Activated T-cell treated with anti-CD3 and anti-CD28 coated beads, Interleukin-2, amount 50 U/mL, for 48 hours (primary cell): Measurements from ENCODE around the gene EIF4ENIF1.
"Not testable (repeated sequence)": the region's sequence is repeated elsewhere in the genome, so short reads cannot be mapped to it uniquely, and the experiment has no call there.

ENCODE experiments used
- DNase-seq, 2 experiments: peaks; one replicate each; pipeline ENCODE4 v3.0.0-alpha.2; 2020

Gene EIF4ENIF1

DNA sequence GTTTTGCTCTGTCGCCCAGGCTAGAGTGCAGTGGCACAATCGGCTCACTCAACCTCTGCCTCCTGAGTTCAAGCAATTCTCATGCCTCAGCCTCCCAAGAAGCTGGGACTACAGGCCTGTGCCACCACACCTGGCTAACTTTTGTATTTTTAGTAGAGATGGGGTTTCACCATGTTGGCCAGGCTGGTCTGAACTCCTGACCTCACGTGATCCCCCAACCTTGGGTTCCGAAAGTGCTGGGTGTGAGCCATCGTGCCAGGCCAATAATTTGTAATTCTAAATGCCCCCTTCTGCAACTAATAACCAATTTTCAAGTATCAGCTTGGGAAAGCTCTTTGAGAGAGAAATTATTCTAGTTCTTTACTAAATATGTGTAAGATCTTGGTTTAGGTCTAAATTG, 3.7 kb upstream of the EIF4ENIF1 start:
- DNase-seq: not testable (repeated sequence)

DNA sequence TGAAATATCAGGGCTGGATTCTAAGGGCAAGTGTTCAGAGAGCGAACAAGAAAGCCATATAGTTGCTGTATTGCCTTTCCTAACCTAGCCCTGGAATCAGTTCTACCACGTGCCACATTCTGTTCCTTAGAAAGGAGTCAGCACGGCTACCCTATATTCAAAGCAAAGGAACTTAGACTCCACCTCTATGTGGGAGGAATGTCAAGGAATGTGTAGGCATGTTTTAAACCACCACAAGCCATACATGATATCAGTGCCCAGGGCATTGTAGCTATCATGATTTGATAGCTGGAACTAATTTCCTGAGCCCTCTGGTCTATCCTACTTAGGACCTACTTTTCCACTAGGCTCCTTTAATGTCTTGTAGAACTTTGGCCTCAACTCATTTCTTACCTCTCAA, 2.5 kb upstream of the EIF4ENIF1 start:
- DNase-seq: no peak

DNA sequence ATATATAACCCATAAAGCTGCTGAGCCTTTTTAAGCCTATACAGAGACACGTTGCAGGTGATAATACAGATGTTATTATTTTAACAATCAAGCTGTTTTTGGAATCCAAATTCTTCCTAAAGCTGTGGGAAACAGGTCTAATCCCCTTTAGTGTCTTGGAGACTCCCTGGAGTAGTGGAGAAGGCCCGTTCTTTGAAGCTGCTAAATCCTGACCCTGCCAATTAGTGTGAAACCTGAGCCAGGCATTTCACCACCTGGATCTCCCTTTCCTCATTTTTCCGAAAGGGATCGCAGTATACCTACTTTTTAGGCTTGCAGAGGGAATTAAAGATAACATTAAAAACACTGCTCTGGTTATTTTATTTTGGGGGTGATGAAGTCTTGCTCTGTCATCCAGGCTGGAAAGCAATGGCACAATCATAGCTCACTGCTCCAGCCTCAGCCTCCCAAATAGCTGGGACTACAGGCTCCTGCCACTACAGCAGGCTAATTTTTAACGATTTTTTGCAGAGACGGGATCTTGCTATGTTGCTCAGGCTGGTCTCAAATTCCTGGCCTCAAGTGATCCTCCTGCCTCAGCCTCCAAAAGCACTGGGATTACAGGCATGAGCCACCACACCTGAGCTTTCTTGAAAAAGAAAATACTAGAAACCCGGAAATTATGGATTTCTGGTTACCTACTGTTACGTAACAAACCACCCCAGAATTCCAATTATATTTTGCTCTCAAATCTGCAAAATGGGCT, 1.7 kb upstream of the EIF4ENIF1 start:
- DNase-seq: no peak

DNA sequence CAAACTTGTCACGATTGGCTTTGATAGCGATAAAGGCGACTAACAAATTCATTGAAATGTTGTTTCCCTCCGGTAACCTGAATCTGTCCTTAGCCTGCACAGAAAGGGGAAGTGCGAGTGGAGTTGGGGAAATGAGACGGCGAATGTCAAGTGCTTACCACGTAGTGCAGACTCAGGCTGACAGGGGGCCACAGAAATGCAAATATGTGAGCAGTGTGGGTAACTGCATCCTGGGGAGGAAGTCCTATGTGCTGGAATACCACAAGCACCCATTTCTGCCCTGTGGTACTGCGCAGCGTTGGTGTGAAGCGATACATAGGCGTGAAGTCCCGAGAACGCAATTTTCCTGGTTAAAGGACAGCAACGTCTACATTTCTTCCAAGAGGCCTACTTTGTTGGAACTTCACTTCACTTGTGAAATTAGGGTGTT, 869 bp upstream of the EIF4ENIF1 start:
- peak; percentile 64 to 71 for DNase-seq

DNA sequence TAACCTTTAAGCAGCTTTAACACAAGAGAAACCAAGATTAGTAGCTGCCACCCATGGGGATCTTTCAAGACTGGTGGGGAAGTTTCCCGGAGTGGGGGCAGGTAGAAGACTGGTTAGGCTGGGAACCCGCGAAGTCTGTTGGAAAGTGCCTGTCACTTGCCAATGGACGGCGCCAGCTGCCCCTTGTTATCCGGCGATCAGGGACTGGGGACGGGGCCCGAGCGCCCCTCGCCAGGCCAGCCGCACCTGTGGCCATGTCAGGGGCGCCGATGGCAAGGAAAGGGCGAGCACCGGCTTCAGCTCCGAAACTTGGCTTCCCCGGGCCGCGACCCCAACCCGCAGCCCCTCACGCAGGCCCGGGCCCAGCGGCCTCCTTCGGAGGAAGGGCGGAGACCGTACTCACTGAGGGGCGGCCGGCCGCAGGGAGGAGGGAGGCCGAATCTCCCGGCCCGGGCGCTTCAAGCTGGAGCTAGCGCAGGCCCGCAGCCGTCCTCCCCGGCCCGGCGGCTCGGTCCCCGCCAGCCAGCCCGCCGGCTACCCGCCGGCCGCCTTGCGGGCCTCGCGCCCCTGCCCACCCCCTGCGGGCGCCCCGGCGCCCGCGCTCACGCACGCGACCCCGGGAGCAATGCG, 539 bp downstream of the EIF4ENIF1 start:
- peak; percentile 54 to 60 for DNase-seq

DNA sequence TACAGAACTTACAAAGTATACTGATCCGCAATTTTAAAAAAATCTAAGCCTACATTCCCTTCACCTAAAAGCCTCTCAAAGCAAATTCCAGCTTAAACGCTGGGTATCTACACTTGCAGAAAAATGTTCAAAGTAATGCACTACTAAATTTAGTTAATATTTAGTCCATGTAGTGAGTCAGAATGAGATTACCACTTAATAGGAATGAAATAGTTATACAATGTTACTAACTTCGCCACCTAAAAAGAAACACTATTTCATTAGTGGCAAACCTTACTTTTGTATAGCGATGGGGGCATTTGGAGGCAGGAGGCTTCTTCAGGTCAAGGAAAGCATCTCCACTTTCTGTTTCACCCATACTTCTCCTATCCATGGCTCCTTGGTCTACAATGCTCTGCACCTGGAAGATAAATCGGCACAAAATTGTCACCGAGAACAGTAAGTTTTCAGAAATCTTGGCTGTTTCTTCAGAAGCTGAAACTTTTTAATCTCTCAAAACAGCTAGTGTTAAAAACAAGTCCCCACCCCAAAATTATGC, 1.2 kb downstream of the EIF4ENIF1 start:
- no peak for DNase-seq

DNA sequence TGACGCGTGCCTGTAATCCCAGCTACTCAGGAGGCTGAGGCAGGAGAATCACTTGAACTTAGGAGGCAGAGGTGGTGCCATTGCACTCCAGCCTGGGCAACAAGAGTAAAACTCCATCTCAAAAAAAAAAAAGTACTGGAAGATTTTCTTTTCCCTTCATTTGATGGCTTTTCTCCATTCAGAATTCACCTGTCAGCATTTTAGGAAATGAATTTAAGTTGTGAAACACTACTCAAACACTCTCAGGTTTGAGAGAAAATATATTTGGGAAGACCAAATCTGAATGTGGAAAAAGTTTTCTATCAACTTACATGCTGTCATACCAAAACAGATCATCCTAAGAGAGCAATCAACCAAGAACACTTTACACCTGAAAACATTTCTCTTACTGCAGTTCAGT, 2.7 kb downstream of the EIF4ENIF1 start:
- no peak for DNase-seq

DNA sequence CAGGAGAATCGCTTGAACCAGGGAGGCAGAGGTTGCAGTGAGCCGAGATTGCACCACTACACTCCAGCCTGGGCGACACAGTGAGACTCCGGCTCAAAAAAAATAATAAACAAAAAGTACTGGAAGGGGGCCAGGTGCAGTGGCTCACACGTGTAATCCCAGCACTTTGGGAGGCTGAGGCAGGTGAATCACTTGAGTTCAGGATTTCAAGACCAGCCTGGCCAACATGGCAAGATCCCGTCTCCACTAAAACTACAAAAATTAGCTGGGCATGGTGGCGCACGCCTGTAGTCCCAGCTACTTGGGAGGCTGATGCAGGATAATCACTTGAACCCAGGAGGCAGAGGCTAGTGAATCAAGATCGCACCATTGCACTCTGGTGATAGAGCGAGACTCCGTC, 3.3 kb downstream of the EIF4ENIF1 start:
- not testable (repeated sequence) for DNase-seq

DNA sequence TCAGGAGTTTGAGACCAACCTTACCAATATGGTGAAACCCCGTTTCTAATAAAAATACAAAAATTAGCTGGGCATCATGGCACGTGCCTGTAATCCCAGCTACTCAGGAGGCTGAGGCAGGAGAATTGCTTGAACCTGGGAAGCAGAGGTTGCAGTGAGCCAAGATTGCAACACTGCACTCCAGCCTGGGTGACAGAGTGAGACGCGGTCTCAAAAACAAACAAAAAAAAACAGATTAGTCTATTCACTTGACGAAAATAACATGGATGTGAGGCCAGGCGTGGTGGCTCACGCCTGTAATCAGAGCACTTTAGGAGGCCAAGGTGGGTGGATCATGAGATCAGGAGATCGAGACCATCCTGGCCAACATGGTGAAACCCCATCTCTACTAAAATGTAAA, 7.2 kb downstream of the EIF4ENIF1 start:
- DNase-seq: not testable (repeated sequence)

DNA sequence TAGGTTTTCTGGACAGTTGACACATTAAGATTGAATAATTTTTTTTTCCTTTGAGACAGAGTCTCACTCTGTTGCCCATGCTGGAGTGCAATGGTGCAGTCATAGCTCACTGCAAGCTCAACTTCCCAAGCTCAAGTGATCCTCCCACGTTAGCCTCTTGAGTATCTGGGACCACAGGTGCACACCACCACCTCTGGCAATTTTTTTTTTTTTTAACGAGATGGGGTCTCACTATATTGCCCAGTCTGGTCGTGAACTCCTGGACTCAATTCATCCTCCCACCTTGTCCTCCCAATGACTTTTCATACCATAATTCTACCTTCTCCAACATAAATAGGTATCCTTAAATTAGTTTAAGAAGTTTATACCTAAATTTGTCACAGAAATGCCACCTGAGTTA, 8.5 kb downstream of the EIF4ENIF1 start:
- no peak for DNase-seq

DNA sequence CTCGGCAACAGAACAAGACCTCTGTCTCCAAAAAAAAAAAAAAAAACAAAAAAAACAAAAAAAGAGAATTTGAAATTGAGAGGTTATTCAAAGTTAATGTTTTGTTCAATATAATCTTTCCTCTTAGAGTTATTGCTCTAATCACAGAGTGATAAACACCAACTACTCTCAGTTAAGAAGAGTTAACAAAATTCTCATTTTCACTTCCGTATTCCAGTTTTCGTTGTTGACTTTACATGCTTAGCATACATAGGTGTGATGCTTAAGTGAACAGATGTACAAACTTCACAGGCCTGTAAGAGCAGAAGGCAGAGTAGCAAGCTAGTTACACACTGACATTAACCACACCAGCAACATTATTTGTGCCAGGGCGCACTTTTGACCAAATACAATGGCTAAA, 12.3 kb downstream of the EIF4ENIF1 start:
- DNase-seq: no peak

DNA sequence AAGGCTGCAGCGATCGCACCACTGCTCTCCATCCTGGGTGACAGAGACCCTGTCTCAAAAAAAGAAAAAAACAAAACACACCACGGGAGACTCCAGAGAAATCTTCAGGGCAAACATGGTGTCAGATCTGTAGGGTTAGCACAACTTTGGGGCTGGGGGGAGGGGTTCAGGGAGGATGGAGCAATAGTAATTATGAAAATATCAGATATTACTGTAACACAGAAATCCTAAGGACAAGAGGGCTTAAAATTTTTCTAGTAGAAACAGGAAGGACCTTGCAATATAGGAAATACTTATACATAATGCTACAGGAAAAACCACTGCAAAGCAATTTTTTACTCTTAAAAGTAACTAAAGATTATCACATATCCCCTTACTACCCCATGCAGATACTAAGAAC, 13.8 kb downstream of the EIF4ENIF1 start:
- DNase-seq: no peak

DNA sequence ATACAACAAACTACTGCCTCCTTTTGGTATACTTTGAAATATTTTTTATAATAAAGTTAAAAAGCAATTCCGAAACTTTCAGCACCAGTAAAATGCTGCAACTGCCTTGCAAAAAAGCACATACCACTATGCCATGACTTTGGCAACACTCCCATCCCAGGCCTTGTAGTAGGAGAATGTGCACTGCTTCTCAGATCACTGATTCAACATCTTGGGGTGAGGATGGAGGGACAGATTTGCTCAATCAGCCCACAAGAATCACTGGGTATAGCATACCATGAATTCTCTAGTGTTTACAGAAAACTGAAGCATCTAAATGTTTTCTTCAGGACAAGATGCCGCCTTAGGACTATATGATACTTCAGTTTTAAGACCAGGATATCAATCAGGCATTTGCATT, 14.9 kb downstream of the EIF4ENIF1 start:
- DNase-seq: no peak

DNA sequence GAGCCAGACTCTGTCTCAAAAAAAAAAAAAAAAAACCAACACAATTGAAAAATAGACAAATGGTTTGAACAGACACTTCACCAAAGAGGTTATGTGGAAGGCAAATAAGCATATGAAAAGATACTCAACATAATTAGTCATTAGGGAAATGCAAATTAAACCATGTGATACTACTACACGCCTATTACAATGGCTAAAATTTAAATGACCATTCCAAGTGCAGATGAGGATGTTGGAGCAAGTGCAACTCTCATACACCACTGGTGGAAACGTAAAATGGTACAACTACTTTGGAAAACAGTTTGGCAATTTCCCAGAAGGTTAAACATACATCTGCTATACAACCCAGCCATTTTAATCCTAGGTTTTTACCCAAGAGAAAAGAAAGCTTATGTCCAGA, 24.3 kb downstream of the EIF4ENIF1 start:
- no peak for DNase-seq

DNA sequence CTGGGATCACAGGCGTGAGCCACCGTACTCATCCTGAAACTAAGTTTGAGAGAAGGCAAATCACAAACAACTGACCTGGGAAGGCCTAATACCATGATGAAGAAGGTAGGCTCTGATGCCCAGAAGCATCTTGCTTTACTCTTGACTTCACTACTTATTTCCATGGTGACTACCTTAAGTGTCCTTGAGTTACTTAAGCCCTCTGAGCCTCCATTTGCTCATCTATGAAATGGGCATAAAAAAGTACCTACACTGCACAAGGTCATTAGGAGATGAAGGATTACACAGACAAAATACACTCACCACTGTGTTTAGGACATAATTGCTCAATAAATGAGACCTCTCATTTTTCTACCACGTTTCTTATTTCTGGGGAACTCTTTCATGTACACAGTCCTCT, 27.9 kb downstream of the EIF4ENIF1 start:
- DNase-seq: no peak

DNA sequence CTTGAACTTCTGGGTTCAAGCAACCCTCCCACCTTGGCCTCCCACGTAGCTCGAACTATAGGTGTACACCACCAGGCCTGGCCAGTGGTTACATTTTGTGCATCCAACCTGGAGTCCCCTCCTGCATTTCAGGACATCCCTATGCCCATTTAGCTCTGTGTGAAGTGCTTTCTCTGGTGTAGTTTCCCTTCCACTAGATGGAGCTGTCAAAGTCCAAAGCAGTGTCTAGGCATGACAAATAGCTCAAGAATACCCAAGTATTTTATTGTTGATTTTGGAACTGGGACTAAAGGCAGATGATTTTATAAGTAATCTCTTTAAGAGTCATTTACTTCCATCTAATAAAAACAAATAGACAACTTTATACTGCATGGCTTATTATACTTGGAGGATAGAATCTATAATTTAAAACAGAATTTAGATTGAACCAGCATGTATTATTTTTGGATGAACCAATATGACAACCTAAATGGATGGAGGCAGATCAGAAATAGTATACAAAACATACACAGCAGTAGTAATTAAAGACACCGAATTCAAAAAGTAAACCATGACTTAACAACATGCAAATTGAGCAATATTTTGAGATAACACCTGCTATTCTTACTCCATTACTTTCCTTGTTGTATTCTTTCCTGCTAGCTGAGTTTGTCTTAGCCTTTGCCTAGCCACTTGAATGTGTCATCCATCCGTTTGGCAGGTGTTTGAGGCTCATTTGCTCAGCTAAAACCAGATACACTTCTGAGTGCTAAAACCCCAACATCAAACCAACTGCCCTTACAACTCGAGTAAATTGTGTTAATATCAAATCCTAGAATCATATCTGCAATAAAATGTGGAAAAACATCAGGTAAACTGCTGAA, 37.7 kb downstream of the EIF4ENIF1 start:
- DNase-seq: no peak

DNA sequence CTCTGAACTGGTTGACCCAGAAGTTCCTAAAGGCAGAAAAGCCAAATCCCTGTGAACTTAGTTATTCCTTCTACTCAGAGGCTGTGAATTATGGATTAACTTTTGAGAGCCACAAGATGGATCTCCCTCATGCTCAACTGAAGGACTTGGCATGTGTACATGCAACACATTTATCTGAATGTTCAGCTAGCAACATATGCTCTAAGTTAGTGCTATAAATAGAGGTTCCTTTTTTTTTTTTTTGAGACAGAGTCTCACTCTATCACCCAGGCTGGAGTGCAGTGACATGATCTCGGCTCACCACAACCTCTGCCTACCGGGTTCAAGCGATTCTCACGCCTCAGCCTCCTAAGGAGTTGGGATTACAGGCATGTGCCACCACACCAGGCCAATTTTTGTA, 40.1 kb downstream of the EIF4ENIF1 start:
- no peak for DNase-seq

DNA sequence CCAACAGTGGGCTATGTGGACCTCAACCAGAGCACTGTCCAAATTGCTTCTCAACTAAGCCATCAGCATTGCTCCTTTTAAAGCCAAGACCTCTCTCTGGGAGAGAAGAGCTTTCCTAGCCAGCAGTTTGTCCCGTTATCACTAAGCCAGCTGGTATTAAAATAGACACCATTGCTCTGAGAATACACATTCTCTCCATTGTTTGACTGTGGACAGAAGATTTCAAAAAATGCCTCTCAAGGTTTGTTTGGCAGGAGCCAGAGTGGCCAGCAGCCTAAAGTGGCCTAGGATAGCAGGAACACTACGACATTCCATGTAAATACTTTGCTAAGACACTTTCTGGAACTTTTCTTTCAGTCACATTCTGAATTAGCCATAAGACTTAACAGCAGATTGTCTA, 41.3 kb downstream of the EIF4ENIF1 start:
- no peak for DNase-seq

DNA sequence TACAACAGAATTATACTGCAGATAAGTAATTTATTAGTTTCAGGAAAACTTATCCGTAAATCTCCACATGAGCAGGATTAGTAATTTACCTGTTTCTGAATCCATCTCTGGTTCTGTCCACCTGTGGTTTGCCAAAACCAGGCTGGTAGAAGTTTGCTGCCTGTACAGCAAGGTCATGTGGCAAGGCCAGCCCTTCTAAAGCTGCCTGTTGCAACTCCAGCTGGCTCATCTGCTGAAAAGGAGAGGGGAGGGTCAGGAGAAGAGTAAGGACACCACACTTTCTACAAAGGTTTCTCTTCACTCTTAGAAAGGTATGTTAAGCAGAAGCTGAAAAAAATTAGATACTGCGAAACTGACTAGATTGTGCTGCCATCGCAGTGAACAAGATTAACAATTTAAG, 42.3 kb downstream of the EIF4ENIF1 start:
- DNase-seq: no peak

DNA sequence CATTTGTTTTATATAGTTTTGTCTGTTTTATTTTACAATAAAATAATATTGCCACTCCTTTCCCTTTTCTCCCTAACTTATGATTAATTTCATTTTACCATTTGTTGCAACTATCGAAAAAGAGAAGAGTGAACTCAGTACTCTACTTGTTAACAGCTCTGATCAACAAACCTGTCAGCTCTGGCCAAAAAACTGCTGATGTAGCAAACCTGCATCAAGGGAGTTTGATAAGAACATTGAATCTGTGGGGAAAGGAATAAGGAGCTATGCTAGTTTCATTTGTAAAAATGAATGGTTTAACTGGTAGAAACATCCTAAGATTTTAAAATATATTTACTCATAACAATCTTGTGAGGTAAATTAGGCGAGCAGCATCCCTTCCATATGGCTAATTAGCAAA, 42.9 kb downstream of the EIF4ENIF1 start:
- no peak for DNase-seq

DNA sequence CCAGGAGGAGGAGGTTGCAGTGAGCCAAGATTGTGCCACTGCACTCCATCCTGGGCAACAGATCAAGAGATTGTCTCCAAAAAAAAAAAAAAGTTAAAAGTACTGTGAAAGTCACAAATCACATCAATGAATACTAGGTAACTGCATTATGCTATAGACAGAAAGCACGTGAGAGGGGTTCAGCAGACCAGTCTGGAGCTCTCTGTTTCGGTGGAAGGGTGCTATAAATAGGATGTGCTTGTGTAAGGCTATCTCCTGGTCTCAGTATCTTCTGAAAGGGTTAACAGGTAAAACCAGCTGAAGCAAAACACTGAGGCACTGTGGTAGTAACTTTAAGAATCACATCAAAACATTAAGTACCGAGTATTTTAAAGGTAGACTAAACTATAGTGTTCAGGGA, 43.4 kb downstream of the EIF4ENIF1 start:
- no peak for DNase-seq

DNA sequence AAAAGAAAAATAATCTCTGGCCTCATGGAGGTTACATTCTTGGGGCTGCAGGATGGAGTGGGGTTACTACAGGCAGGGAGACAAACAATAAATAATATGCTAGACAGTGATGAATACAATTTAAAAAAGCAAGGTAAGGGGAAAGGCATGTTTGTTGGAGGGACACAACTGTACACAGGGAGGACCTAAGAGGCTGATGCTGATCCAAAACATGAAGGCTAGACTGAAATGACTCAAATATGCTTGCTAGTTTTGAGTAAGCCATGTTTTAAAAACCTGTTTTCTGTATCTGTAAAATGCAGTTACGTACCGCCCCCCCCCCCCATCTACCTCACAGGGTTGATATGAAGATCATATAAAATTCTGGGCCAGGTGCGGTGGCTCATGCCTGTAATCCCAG, 44.0 kb downstream of the EIF4ENIF1 start:
- no peak for DNase-seq

DNA sequence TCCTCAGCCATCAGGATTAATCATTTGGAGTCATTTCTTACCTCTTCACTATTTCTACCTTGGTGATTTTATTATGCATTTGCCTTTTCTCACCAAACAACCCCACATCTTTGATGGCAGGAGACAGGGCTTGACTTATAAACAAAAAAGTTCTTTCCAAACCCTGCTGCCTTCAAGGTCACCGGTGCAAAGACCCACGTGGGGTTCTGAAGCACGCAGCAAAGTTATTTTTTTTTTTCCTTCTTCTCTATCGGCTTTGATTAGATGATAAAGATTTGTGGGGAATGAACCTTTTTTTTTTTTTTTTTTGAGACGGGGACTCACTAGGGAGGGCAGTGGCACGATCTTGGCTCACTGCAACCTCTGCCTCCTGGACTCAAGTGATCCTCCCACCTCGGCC, 46.1 kb downstream of the EIF4ENIF1 start:
- DNase-seq: no peak
